ENCODE measurements around the gene ARID1B. TPM values are rescaled to one million over a fixed set of nuclear protein-coding genes. Genes with fewer than 3 reads are reported as not detected.

Gene ARID1B
- polyA plus RNA-seq, 1 experiment, result 17.0 TPM

- no peaks in the 10 kb centered on the region for H3K27me3 ChIP-seq (ENCODE audit: control insufficient read depth, insufficient read depth, low read length)
- CTCF ChIA-PET, result interaction anchor here (0.6 to 1.6 kb wide), 3 partner anchors 13 to 509 kb away, joined by 3 to 6 read pairs (median 4); no protein-coding TSS in a partner anchor
- POLR2A ChIA-PET, result no interaction called here
- TF ChIP-seq CTCF (IDR thresholded peaks at IDR 0.05; ENCODE audit: insufficient read depth, low read depth, low read length), result no peak
- no peak overlapping the region for H3K4me3 ChIP-seq (ENCODE audit: low read depth, low read length)
- no peak for DNase-seq (ENCODE audit: low read depth)
- peaks cover 2% of the 10 kb centered on the region; the same call in 1 of the 2 replicates for H3K36me3 ChIP-seq (ENCODE audit: control insufficient read depth, insufficient read depth, low read length)
Observed at GRCh38 chr6:157171801-157172200, 394.6 kb downstream of the ARID1B start.

GRCh38 chr6:157172231-157172701 is 395.1 kb downstream of the ARID1B start:
- CTCF ChIA-PET, result interaction anchor here (0.6 to 1.6 kb wide), 3 partner anchors 12 to 510 kb away, joined by 3 to 6 read pairs (median 4); no protein-coding TSS in a partner anchor
- no peak for DNase-seq (ENCODE audit: low read depth)
- POLR2A ChIA-PET, result no interaction called here
- no peak for TF ChIP-seq CTCF (IDR thresholded peaks at IDR 0.05; ENCODE audit: insufficient read depth, low read depth, low read length)
- no peak overlapping the region for H3K4me3 ChIP-seq (ENCODE audit: low read depth, low read length)
- H3K36me3 ChIP-seq (ENCODE audit: control insufficient read depth, insufficient read depth, low read length), result peaks cover 2% of the 10 kb centered on the region; the same call in 1 of the 2 replicates
- H3K27me3 ChIP-seq (ENCODE audit: control insufficient read depth, insufficient read depth, low read length), result no peaks in the 10 kb centered on the region

DNA sequence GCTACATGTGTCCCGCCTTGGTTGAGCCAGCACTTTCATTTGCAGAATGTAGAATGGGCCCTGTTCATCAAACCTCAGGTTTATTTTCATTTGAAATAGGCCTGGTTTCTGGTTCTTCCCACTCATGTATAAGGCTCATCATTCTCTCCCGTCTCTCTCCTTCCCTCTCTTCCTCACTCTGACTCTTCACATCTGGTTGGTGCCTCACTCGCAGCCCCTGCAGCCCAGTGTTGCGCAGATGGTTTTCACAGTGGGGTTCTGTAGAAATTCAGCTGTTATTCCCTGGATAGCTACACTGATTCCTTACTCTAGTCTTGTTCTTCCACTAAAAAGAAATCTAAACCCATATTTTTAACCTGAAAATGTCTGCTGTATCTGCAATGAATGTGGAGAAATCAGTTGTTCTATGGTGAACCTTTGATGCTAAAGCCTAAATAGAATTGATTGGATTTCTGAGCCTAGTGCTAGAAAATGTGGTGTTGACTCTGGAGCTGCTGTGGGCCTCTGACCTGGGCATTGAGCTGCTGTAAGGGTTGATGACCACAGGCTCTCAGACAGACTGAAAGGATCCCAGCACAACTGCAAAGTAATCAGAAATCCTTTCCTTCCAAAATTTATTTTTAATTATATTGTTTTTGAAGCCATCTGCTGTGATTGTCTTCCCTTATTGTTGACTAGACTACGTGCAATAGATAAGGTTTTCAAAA is 395.8 kb downstream of the ARID1B start:
- POLR2A ChIA-PET, result no interaction called here
- Histone ChIP-seq H3K27me3 (ENCODE audit: control insufficient read depth, insufficient read depth, low read length) (no peaks in the 10 kb centered on the region), H3K36me3 (ENCODE audit: control insufficient read depth, insufficient read depth, low read length) (peaks cover 2% of the 10 kb centered on the region; the same call in 1 of the 2 replicates), H3K4me3 (ENCODE audit: low read depth, low read length) (no peak overlapping the region)
- CTCF ChIA-PET, result interaction anchor here (0.8 to 1.6 kb wide), 2 partner anchors 12 to 14 kb away, joined by 3 to 6 read pairs; no protein-coding TSS in a partner anchor
- TF ChIP-seq CTCF (IDR thresholded peaks at IDR 0.05; ENCODE audit: insufficient read depth, low read depth, low read length), result no peak
- DNase-seq (ENCODE audit: low read depth), result no peak

- Histone ChIP-seq H3K27me3 (ENCODE audit: control insufficient read depth, insufficient read depth, low read length) (no peaks in the 10 kb centered on the region), H3K36me3 (ENCODE audit: control insufficient read depth, insufficient read depth, low read length) (peaks cover 2% of the 10 kb centered on the region; the same call in 1 of the 2 replicates), H3K4me3 (ENCODE audit: low read depth, low read length) (no peak overlapping the region)
- ChIA-PET POLR2A (no interaction called here), CTCF (interaction anchor here (1.6 kb wide), 1 partner anchor 11 kb away, joined by 6 read pairs; no protein-coding TSS in a partner anchor)
- no peak for DNase-seq (ENCODE audit: low read depth)
- no peak for TF ChIP-seq CTCF (IDR thresholded peaks at IDR 0.05; ENCODE audit: insufficient read depth, low read depth, low read length)
Observed at GRCh38 chr6:157173776-157174175, 396.6 kb downstream of the ARID1B start.

DNA sequence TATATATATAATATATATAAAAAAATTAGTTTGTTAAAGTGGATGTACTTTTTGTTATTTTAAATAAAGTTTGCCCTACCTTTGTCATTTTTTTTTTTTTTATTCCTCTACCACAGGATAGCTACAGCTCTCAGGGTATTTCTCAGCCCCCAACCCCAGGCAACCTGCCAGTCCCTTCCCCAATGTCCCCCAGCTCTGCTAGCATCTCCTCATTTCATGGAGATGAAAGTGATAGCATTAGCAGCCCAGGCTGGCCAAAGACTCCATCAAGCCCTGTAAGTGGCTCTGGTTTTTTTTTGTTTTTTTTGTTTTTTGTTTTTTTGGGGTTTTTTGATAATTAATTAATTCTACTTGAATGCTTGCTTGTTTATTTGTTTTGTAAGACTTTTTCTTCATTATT is 397.6 kb downstream of the ARID1B start:
- no peaks in the 10 kb centered on the region for H3K27me3 ChIP-seq (ENCODE audit: control insufficient read depth, insufficient read depth, low read length)
- TF ChIP-seq CTCF (IDR thresholded peaks at IDR 0.05; ENCODE audit: insufficient read depth, low read depth, low read length), result no peak
- peaks cover 2% of the 10 kb centered on the region; the same call in 1 of the 2 replicates for H3K36me3 ChIP-seq (ENCODE audit: control insufficient read depth, insufficient read depth, low read length)
- no peak for DNase-seq (ENCODE audit: low read depth)
- ChIA-PET POLR2A (no interaction called here), CTCF (no interaction called here)
- H3K4me3 ChIP-seq (ENCODE audit: low read depth, low read length), result no peak overlapping the region

Measured in BJ (cell line).